Amygdala (tissue), 56 donors: ENCODE data around the gene SLC1A7.
A peak's percentile ranks its signal among the peaks of the same experiment; 100 is the strongest.

Source experiments
- DNase-seq, 56 donors: peaks; one replicate each; lab custom pipeline; 2025; lab: John Stamatoyannopoulos, UW

SLC1A7 gene

DNA sequence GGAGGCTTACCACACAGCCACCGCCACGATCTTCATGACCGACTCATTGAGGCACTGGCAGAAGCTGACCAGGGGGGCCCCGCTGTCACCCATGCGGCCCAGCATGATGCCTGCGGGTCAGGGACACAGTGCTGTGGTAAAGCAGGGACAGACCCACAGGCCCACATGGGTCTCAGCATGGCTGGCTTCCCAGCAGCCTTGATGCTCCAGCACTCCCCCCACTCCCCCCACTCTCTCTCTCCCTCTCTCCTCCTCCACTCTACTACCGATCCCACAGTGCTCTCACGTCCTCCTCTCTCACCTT, 49.0 kb downstream of the SLC1A7 start:
- DNase-seq = no peak

- DNase-seq = no peak
These were observed 49.6 kb downstream of the SLC1A7 start for GRCh38 chr1:53092659-53093450.

DNA sequence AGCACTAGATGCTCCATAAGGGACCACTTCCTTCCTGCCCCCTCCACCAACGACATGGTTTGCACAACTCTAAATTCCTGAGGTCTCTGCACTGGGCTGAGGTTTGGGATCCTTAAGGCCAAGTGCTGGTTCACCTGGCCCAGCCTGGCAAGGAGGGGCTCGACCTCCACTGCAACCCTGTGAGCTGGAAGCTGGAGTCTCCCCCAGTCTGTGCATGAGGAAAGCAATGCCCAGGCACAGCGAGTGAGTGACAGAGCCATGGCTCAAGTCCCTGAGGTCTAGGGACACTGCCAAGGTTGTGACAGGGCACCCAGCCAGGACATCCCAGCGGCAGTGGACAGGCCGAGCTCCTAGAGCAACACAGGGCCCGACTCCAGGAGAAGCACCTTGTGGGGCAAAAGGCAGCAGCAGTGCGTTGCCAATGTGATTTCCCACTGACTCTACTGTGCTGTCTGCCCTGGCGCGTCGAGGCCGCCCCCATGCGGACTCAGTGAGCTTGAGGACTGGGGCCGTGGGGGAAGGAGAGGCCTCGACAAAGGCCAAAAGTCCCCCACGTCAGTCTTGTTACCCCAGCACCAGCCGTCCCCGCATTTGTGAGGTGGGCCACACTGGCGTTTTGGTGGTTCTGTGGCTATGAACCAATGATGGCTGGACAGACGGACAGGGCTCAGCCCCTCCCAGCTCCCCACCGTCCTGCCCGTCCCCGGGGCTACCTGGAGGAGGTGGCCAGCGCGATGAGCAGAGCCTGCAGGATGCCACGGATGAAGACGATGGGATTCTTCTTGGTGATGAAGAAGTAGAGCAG, 50.4 kb downstream of the SLC1A7 start:
- peak in 34 of 56 donors; percentile 1 to 63 (median 22) for DNase-seq

- DNase-seq = peak in 1 of 56 donors; percentile 11
These were observed 52.0 kb downstream of the SLC1A7 start for GRCh38 chr1:53090227-53091147.

- DNase-seq = no peak
These were observed 52.8 kb downstream of the SLC1A7 start for GRCh38 chr1:53089478-53090226.

- DNase-seq = no peak
These were observed 53.7 kb downstream of the SLC1A7 start for GRCh38 chr1:53088616-53089300.

GRCh38 chr1:53087332-53088285, 54.8 kb downstream of the SLC1A7 start:
- no peak for DNase-seq

- DNase-seq = no peak
These were observed 55.9 kb downstream of the SLC1A7 start for GRCh38 chr1:53086491-53087070.

- no peak for DNase-seq
These were observed 57.0 kb downstream of the SLC1A7 start for GRCh38 chr1:53085405-53085804.

GRCh38 chr1:53084589-53084971, 57.9 kb downstream of the SLC1A7 start:
- no peak for DNase-seq

- DNase-seq = no peak
These were observed 58.5 kb downstream of the SLC1A7 start for GRCh38 chr1:53083636-53084588.

DNA sequence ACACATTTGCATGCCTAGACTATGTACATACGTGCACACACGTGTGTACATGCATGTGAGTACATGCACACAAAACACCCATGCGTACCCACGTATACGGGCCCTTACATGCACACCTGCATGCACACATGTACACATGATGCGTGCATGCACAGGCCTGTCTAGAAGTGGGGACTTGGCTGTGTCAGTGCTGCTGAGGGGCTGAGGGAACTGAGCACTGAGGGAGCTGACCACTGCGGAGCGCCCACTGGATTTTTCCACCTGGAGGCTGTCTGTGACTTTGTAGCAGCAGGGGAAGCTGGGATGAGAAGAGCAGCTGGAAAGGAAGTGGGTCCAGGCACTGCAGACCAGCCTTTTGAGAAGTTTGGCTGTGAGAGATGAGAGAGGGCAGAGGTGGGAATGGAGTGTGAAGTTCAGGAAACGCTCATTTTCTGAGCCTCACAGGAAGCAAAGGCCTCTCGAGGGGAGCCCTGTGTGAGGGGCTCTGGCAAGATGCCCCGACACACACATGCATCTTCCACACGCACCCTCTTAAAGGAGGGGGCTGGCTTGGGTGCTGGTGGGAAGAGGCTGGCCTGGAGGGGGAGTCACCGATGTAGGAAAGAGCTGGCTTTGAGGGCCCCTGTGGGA, 59.5 kb downstream of the SLC1A7 start:
- DNase-seq = no peak

GRCh38 chr1:53081384-53082066, 60.9 kb downstream of the SLC1A7 start:
- no peak for DNase-seq

- no peak for DNase-seq
These were observed 61.7 kb downstream of the SLC1A7 start for GRCh38 chr1:53080769-53081168.

- no peak for DNase-seq
These were observed 62.4 kb downstream of the SLC1A7 start for GRCh38 chr1:53080041-53080440.

DNA sequence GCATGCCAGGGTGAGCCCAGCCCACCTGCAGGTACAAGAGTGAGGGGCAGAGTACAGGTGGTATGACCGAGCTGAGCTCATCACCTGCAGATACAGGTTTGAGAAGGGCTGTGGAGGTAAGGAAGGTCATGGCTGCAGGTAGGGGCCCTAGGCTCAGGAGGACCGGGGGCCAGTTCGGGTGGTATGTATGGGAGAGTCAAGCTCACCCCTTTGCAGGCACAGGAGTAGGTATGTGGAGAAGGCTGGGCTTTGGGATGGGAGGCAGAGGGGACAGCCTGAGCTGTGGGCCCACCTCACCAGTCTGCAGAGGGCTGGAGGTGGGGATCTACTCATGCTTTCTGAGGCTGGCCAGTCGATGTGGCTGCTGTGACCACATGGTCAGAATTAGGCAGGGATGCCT, 63.2 kb downstream of the SLC1A7 start:
- no peak for DNase-seq
